Stimulated activated CD4-positive, alpha-beta T cell treated with anti-CD3 and anti-CD28 coated beads, Interleukin-4, amount 100 ng/mL, for 24 hours (primary cell): ENCODE results near the gene LINC00237.

ENCODE experiments used
- DNase-seq: peaks from one replicate; pipeline ENCODE4 v3.0.0-alpha.2; 2020

LINC00237 gene

GRCh38 chr20:21046413-21047070, 59.6 kb downstream of the LINC00237 start:
- no peak for DNase-seq
